ENCODE data around the gene LRRN4CL.
"Not testable (repeated sequence)": the region's sequence is repeated elsewhere in the genome, so short reads cannot be mapped to it uniquely, and the experiment has no call there.

Gene LRRN4CL

DNA sequence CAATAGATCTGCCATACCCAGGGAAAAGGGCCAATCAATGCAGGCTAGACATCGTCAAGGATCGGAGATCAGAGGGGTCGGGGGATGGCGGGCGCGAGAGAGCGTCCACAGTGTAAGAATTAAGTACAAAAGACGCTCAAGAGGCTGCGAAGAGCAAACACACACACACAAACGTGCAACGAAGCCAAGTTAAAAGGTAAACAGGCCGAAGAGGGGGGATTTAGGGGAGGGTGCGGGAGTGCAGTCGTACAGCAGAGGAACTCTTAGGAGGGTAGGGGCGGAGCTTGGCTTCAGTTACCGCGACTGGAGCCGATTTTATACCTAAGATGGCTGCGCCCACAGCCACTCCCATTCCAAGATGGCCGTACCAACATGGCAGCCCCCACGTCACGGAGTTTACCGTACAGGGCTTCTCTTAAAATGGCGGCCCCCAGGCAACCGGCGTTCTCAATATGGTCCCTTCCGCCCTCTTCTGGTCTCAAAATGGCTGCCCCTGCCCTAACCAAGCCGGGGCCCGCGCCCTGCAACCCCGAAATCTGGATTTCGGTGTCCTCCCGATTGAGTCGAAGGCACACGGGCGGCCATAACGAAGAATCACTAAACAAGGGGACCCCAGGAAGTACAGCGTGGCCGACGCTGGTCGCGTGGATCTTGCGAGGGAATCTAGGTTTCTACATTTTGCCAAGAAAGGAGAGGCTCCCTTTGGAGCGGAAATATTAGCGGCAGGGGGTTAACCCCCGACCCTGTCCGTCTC lies 20.1 kb upstream of the LRRN4CL start:
- DNase-seq, result peak; percentile 98

DNA sequence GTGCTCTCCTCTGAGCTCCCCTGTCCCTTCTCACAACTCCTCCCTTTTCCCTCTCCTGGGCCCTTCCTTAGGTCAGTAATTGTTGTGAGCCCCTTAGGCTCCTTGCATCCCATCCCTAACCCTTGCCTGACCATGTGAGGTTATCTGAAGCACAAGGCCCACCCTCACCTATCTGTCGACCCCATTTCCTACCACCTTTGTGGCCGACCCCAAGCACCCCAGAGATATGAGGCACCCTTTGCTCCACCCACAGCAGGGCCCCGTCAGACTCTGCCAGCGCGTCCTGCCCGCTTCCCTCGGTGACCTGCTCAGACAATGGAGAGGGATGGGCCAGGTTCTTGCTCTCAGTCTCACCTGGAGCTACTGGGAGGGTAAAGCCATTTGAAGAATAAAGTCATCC lies 19.5 kb upstream of the LRRN4CL start:
- DNase-seq, result no peak

DNA sequence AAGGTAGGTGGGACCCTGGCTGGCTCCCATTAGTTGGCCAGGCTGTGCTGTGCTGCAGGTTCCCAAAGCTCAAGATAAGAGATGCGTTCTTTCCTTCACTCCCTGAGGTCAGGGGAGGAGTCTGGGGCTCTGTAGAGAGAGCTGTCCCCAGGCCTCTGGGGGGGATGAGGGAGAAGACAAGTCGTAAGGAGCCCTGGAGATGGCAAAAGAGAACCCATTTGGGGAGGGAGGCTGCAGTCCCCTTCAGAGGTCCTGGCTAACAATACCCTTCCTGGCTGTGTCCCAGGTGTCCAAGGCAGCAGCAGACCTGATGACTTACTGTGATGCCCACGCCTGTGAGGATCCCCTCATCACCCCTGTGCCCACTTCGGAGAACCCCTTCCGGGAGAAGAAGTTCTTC lies 19.1 kb upstream of the LRRN4CL start:
- DNase-seq, result no peak

DNA sequence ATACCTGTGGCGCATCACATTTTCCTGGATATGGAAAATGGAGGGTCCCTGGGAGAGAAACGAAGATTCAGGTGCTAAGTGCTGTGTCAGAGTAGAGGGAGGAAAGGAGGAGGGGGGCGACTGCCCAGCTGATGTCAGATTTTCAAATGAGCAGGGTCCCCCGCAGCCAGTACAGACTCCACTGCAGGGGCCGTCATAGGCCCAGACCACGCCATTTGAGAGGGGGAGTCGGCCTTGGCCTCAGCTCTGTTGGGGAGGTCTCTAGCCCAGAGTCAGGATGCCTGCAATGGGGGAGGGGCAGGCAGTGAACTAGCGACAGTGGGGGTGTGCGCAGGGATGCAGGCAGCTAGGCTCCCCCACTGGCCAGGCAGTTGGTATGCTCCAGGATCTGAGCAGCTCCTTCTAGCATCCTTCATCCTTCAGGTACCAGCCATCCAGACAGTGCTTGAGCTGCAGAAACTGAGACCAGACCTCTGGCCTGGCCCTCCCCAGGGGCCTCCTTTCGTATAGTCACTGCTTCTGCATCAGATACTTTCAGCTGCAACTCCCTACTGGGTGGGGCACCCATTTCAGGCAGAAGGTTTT lies 18.0 kb upstream of the LRRN4CL start, which contains the start of the genes BSCL2 and GNG3:
BSCL2 (minus strand) TSS at position 148 of the 585 bp plus-strand sequence. CDS start 229 bp downstream, outside the sequence.
GNG3 (plus strand) TSS at position 400 of the 585 bp plus-strand sequence. CDS start 620 bp downstream, outside the sequence.
- no peak for DNase-seq

DNA sequence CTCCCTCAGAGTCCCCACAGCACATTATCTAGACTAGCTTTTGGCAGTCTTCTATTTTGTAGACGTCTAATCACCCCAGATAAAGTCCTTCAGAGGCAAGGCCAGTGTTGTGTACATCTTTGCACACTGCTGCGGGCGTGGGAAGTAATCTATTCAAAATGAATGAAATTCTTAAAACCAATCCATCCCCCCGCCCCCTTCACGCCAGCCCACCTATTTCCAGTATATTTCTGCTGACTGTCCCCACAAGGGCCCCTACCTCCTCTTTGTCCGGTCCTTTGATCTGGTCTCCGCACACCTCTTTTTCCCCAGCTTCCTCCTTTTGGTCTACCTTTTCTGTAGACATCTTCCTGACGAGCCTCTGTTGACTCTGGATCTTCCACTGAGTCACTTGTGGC lies 17.5 kb upstream of the LRRN4CL start:
- no peak for DNase-seq

DNA sequence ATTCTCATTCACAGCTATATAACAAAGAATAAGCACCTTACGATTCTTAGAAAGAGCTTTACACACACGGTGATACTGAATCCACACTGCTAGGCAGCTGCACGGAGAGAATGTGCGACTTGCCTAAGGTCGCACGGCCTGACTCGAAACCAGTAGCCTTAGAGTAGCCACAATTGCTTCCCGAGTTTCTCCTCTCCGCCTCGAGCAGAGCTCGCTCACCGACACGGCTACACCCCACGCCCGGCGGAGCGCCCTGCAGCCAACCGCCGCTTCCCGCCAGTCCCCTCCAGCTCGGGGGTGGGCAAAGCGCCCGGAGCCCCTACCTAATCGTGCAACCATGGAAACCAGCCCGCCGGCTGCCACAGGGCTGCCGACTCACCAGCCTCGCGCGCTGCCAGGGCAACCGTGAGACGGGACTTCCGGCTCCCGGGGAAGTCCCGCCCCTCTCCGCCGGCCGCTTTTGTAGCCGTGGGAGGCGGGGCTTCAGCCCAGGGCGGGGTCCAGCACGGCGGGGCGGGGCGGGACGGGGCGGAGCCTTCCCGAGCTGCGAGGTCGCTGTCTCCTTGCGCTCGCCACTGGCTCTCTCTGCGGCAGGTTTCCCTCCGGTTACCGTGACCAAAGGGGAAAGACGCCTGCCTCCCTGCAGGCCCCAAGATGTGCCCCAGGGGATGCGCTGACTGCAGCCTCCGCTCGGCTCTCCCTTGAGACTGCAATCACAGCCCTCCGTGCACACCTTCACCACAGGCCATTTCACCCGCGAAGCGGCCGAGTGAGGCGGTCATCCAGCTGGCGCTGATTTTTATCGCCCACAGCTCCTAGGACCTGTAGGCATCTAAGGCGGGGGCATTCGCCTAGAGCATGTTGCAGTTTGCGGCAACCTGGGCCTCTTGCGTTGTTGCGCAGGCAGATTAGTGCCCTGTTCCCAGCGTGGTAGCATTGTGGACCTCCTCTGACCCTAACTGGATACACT lies 16.8 kb upstream of the LRRN4CL start:
- DNase-seq, result peak; percentile 94

DNA sequence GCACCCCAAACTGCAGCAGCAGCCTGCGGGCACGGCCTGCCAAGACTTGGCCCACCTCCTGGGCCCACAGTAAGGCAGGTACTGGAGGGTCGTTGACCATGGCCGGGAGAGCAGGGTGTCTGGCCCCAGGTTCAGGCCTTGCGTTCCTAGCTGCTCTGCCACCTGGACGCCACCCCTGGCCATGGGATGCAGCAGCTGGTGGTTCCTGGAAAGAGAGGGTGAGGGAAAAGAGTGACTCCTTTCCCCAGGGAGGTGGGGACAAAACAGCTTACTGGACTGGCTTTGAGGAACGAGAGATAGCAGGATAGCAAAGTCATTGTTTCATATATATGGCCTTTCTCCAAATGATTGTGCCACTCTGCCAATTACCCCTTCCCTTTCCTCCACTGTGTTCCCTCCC lies 16.1 kb upstream of the LRRN4CL start:
- DNase-seq, result no peak

DNA sequence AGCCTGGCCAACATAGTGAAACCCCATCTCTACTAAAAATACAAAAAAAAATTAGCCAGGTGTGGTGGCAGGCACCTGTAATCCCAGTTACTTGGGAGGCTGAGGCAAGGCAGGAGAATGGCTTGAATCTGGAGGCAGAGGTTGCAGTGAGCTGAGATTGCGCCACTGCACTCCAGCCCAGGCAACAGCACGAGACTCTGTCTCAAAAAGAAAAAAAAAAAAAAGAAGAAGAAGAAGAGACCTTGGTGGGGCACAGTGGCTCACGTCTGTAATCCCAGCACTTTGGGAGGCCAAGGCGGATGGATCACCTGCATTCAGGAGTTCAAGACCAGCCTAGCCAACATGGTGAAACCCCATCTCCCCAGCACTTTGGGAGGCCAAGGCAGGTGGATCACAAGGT lies 14.6 kb upstream of the LRRN4CL start:
- DNase-seq, result not testable (repeated sequence)

DNA sequence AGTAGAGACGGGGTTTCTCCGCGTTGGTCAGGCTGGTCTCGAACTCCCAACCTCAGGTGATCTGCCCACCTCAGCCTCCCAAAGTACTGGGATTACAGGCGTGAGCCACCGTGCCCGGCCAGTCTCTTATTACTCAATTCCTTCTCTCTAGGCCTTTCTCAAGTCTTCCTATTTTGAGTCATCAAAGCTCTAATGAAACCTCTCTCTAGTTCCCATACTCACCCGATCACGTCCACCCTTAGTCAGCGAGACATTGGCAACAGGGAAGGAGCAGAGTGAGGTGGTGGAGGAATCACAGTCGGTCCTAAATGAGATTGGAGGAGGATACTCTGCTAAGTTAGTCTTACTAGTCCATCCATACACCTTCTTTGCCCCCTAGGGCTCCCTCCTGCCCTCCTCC lies 12.9 kb upstream of the LRRN4CL start:
- DNase-seq, result no peak

DNA sequence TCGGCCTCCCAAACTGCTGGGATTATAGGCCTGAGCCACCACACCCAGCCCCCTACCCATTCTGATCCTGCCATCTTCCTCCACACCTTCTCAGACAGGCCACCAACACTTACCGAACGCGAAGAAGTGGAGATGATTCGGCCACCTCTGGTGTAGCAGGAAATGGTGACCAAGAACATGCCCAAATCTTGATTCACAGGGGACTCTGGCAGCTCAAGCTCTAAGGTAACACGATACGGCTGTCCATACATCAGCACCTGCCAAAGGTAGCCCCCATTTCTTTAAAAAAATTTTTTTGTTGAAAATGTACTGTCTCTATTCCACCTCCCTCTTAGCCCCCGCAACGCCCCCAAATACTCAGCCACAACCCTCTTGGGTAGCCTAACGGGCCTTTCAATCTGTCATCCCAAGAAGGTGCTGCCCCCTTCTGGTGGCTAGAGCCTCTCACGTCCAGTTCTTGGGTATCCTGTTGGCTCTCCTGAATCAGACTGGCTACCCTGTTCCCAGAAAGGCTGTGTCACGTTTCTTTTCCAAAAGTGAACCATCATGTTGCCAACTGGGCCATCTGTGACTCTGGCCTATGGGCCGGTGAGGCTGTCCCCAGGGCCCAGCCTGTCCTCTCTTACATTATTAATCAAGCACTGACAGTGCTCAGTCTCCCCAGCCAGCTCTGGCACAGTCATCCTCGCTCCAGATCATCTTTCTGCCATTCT lies 5.3 kb upstream of the LRRN4CL start:
- DNase-seq, result peak; percentile 76

DNA sequence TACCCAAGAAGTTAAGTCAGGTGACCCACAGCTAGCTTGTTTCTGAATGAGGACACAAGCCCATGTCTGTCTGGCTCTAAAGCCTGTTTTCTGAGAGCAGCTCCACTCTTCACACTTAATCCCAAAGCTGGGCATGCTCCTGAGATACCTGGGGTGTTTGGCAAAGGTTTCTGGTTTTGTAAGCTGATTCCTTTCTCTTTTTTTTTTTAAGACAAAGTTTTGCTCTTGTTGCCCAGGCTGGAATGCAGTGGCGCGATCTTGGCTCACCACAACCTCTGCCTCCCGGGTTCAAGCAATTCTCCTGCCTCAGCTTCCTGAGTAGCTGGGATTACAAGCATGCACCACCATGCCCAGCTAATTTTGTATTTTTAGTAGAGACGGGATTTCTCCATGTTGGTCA lies 4.3 kb upstream of the LRRN4CL start:
- not testable (repeated sequence) for DNase-seq

DNA sequence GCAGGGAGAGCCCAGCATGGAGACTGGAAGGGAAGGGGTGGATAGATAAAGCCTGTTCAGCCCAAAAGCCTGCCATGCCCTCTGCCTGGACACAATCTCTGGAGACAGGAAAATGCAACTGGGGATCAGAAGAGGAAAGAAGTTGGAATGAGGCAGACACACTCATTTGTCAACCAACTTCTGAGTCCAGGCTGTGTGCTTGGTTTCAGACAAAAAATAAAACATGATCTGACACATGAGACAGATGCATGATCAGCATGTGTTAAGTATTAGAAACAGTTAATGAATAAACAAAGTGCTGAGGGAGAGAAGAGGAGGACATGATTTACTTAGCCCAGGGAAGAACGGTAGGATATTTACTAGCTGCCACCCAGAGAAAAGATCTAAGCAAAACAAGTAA lies 839 bp downstream of the LRRN4CL start:
- no peak for DNase-seq

DNA sequence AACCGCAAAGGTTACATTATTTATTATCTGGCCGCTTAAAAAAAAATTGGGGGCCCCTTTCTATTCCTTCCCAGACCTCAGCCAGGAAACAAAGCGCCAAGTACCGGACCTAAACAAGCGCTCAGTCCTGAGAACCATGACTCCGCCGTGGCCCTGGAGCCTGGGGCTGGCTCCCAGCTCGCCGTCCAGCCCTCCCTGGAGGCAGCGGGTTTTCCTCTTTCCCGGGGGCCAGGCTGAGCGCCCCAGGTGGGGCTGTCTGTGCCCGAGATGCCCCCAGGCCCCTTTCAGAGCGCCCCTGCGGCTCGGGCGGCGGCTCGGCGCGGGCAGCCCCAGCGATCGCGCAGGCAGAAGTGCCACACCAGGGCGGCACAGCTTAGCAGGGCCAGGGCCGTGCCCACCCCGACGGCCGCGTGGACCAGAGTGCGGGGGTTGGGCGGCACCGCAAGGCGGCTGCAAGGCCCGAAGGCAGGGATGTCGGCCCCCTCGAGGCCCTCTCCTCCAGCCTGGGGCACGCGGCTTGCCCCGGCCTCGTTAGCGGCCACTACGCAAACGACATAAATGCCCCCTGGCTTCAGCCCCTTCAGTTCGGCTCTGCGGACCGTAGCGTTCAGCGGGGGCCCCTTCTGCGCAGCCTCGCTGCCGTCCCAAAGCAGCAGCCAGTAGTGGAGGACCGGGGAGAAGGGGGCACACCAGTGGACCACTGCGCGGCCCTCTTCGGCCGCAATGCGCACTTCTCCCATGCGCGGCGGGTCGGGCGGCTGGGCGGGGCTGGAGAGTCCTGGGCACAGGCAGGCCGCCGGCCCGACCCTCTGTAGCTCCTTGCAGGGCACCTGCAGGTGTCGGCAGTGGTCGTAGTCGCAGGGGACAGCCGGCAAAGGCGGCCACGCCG lies 1.6 kb downstream of the LRRN4CL start:
- no peak for DNase-seq

DNA sequence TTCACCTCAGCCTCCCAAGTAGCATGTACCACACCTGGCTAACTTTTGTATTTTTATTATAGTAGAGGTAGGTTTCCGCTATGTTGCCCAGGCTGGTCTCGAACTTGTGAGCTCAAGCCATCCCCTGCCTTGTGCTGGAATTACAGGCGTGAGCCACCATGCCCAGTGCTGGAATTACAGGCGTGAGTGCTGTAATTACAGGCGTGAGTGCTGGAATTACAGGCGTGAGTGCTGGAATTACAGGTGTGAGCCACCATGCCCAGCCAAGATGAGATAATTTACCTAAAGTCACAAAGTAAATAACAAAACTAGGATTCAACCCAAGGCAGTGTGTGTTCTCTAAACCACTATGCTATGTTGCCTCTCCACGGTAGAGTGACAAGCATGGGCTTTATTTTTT lies 6.8 kb downstream of the LRRN4CL start:
- DNase-seq, result no peak

DNA sequence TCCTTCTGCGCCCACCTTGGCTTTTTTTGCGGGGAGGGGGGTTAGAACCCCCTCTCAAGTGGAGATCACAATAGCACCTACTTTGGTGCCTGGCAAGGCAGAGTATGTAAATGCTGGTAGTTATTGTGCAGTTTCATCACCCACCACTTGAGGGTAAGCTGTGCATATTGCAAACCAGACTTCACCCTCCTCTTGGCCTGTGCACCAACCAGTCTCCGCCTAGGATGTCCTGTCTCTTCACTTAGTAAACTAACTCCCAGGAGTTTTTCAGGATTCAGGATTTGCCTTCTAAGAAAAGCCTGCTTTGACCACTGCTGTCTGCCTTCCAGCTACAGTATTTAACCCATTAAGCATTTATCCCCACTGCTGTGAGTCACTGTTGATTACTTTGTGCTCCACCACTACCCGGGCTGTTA lies 8.5 kb downstream of the LRRN4CL start:
- DNase-seq, result peak; percentile 81

DNA sequence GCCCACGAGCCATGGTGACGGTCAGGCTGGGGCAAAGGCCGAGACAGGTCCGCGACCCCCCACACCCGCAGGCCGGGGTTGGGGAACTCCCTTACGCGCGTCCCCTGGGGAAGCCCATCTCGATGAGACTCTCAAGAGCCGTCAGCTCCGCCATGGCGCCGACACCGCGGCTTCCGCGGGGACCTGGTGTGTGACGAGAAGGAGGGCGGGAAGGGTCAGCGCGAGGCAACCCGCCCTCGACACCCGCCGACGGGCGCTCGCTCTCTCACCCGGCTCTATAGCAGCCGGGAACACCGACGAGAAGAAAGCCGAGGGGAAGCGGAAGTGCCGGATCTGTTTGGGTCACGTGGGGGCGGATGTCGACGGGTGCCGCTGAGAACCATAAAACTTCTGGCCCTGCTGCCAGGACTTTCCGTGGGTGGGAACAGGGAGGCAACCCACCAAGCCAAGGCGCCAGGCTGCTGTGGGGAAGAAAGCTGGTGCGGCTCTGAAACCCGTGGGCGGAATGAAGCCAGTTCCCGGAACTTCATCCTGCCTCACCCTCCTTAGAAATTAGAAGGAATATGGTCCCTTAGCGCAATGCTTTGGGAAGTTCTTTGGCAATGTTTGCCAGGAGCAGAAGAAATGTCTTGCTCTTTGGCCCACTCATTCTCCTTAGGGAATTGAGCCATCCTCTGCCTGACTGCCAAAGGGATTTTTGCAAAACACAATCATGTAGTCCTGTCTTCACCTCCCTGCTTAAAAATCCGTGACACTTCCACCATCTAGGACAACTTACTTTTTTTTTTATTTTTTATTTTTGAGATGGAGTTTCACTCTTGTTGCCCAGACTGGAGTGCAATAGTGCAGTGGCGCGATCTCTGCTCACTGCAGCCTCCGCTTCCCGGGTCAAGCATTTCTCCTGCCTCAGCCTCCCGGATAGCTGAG lies 10.3 kb downstream of the LRRN4CL start, which contains the start of gene UBXN1:
UBXN1 (minus strand) TSS at position 304 of the 927 bp plus-strand sequence; CDS start at position 154, 150 bp downstream.
- DNase-seq, result peak; percentile 91

DNA sequence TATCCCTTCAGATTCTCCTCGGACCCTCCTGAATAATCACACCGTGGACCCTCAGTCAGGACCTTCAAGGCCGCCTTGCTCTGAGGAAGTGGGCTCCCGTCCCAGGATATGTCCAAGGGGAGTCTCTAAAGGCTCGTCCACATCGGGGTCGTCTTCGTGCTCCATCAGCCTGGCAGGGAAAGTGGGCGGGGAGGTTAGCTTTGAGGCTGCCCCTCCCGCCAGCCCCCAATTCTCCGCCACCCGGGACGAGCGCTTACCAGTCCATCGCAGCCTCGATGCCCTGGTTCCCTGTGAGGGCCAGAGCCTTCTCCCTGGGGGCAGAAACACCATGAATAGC lies 10.9 kb downstream of the LRRN4CL start:
- no peak for DNase-seq

DNA sequence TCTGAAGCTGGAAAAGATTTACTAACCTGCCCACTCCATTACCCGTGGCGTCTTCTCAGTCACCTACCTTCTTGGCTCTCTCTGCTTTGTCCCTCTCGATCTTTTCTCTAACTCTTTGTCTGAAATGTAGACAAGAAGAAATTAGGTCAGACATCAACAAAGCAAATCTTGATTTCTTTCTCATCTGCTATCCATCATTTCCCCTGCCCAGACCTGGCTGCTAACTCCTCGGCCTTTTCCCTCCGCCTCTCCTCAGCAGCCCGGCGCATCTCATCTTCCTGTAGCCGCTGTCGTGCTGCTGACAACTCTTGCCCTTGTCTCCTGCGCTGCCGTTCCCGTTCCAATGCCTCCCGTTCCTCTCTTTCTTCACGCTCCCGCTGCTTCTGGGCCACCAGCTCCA lies 11.6 kb downstream of the LRRN4CL start:
- no peak for DNase-seq

DNA sequence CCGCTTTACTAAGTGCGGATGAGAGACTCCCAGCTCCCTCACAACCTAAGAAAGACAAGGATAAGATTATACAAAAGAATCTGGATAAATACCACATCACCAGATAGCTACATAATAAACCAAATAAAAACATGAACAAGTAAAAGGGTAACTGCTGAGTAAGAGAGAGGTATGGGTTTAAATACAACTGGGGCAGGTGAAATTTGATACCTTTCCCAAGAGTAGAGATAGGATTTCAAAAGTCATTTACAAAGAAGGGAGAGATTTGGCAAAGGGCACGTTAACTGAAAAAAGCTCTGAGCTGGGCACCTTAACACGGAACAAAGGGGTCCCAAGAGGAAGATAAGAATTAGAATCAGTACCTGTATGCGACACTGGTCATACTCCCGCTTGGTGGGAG lies 12.2 kb downstream of the LRRN4CL start:
- DNase-seq, result no peak

DNA sequence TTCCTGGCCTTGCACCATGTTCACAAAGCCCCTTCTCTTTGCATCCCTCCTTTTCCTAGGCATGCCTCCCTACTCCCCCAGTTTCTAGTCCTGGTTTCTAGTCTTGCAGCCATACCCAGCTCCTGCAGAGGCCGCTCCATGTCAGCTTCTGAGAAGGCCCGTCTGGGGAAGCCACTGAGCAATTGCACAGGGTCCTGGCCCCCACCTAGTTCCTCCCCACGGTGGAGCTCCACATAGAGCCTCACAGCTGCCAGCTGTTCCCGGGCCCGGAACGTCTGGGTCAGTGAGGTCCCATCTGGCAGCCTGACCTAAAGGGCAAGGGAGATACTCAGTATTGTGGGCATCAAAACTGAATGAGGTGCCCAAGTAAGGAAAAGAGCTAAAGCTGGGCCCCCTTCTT lies 12.6 kb downstream of the LRRN4CL start:
- no peak for DNase-seq
